ENCODE data around the gene FBXW10B.

Gene FBXW10B

GRCh38 chr17:15654886-15655561, 35.5 kb upstream of the FBXW10B start:
- no peak for TF ChIP-seq EP300 (IDR thresholded peaks at IDR 0.05; ENCODE audit: borderline replicate concordance)
- TF ChIP-seq EGR1 (IDR thresholded peaks at IDR 0.05), result no peak
- peak; percentile 53; the same call in 1 of the 2 replicates for TF ChIP-seq TCF12 (IDR thresholded peaks at IDR 0.05; ENCODE audit: low read depth)
- peak; percentile 53 for TF ChIP-seq USF1 (IDR thresholded peaks at IDR 0.05)
- TF ChIP-seq RAD21 (IDR thresholded peaks at IDR 0.05; ENCODE audit: low read depth), result no peak
- TF ChIP-seq MAX (IDR thresholded peaks at IDR 0.05), result peak; percentile 94
- peak; percentile 45 for TF ChIP-seq TEAD4 (IDR thresholded peaks at IDR 0.05)

GRCh38 chr17:15652960-15653359, 33.5 kb upstream of the FBXW10B start:
- TF ChIP-seq YY1 (IDR thresholded peaks at IDR 0.05; ENCODE audit: low read depth), result no peak
- no peak for TF ChIP-seq ZBTB7A (IDR thresholded peaks at IDR 0.05; ENCODE audit: low read depth)
- TF ChIP-seq USF1 (IDR thresholded peaks at IDR 0.05), result no peak
- TF ChIP-seq TCF12 (IDR thresholded peaks at IDR 0.05; ENCODE audit: low read depth), result no peak
- TF ChIP-seq, protein P1, sequence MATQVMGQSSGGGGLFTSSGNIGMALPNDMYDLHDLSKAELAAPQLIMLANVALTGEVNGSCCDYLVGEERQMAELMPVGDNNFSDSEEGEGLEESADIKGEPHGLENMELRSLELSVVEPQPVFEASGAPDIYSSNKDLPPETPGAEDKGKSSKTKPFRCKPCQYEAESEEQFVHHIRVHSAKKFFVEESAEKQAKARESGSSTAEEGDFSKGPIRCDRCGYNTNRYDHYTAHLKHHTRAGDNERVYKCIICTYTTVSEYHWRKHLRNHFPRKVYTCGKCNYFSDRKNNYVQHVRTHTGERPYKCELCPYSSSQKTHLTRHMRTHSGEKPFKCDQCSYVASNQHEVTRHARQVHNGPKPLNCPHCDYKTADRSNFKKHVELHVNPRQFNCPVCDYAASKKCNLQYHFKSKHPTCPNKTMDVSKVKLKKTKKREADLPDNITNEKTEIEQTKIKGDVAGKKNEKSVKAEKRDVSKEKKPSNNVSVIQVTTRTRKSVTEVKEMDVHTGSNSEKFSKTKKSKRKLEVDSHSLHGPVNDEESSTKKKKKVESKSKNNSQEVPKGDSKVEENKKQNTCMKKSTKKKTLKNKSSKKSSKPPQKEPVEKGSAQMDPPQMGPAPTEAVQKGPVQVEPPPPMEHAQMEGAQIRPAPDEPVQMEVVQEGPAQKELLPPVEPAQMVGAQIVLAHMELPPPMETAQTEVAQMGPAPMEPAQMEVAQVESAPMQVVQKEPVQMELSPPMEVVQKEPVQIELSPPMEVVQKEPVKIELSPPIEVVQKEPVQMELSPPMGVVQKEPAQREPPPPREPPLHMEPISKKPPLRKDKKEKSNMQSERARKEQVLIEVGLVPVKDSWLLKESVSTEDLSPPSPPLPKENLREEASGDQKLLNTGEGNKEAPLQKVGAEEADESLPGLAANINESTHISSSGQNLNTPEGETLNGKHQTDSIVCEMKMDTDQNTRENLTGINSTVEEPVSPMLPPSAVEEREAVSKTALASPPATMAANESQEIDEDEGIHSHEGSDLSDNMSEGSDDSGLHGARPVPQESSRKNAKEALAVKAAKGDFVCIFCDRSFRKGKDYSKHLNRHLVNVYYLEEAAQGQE (IDR thresholded peaks at IDR 0.05; ENCODE audit: low read depth), result no peak

DNA sequence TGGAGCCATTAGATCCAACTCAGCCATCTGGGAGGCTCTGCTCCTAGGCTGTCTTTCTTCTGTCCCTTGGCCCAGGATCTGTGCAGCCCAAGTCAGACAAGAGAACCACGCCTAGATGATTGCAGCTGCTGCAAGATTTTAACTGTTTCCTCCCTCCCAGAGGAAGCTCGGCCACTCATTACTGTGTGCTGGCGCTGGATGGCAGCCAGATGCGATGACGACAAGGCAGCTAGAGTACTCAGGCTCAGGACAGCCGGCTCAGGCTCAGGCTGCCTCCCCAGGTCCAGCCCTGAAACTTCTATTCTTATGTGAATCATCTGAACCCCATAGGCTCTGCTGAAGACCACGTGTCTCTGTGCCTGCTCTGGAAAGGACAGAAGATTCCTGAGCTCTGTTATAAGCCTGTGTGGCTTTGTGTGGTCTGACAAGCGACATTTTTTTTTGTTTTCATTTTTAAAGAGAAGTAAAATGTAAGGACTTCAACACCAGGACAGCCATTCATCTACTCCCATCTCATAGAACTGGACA, 32.1 kb upstream of the FBXW10B start:
- TF ChIP-seq EP300 (IDR thresholded peaks at IDR 0.05; ENCODE audit: borderline replicate concordance) (peak; percentile 67; the same call in 1 of the 2 replicates), TEAD4 (IDR thresholded peaks at IDR 0.05) (peak; percentile 72), CEBPB (IDR thresholded peaks at IDR 0.05) (peak; percentile 66), TCF12 (IDR thresholded peaks at IDR 0.05; ENCODE audit: low read depth) (peak; percentile 83), YY1 (IDR thresholded peaks at IDR 0.05; ENCODE audit: low read depth) (peak; percentile 70), MAX (IDR thresholded peaks at IDR 0.05) (peak; percentile 81; the same call in 1 of the 2 replicates), TAF1 (IDR thresholded peaks at IDR 0.05; ENCODE audit: low read depth) (0 out of 2 replicates have a peak, but pooled peaks have one; percentile 34), EGR1 (IDR thresholded peaks at IDR 0.05) (no peak), NFIC (IDR thresholded peaks at IDR 0.05) (peak; percentile 95), CREB1 (IDR thresholded peaks at IDR 0.05; ENCODE audit: low read depth) (peak; percentile 54; the same call in 1 of the 2 replicates), RAD21 (IDR thresholded peaks at IDR 0.05; ENCODE audit: low read depth) (peak; percentile 30; the same call in 1 of the 2 replicates), USF1 (IDR thresholded peaks at IDR 0.05) (peak; percentile 89), FOXM1 (IDR thresholded peaks at IDR 0.05; ENCODE audit: borderline replicate concordance, low read depth) (peak; percentile 54; the same call in 1 of the 2 replicates), ZBTB7A (IDR thresholded peaks at IDR 0.05; ENCODE audit: low read depth) (no peak)
- TF ChIP-seq, protein P1 (IDR thresholded peaks at IDR 0.05; ENCODE audit: low read depth), result 0 out of 2 replicates have a peak, but pooled peaks have one; percentile 15

DNA sequence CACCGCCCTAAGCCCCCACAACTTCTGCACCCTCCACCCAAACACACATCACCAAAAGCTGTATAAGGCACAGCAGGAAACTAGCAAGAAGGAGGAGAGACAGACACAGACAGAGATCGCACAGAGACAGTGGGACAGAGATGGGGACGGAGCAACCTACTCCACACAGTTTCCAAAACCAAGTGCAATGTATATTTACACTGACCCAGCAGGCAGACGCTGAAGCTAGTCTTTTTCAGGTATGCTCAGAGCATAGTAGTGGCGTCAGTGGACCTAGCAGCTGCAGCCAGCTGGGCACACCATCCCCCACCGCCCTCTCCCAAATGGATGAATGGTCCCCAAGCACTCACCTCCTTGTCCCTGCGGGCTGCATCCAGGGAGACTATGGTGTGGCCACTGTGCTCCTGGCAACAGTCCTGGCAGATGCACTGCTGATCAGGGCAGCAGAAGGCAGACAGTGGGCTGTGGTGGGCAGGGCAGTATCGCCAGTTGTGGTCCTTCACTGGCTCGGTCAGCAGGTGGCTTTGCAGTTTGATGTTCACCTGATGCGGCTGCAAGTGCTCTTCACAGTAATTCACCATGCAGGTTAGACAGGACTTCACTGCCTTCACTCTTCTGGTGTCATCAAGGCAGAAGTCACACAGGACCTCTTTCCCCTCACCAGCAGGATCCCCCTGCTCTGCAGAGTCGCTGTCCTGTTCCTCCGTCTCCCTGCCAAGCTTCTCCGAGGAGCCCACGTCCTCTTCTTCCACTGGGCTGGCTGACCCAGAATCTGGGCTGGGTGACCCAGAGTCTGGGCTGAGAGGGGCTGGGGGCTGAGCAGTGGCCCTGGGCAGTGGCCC, 31.5 kb upstream of the FBXW10B start:
- TF ChIP-seq CREB1 (IDR thresholded peaks at IDR 0.05; ENCODE audit: low read depth), result no peak
- no peak for TF ChIP-seq TEAD4 (IDR thresholded peaks at IDR 0.05)
- TF ChIP-seq FOXM1 (IDR thresholded peaks at IDR 0.05; ENCODE audit: borderline replicate concordance, low read depth), result no peak
- no peak; the same call in 1 of the 2 replicates for TF ChIP-seq TAF1 (IDR thresholded peaks at IDR 0.05; ENCODE audit: low read depth)
- no peak for TF ChIP-seq MAX (IDR thresholded peaks at IDR 0.05)
